ENCODE data around the gene ABHD17C. TPM values are rescaled to one million over a fixed set of nuclear protein-coding genes. Genes with fewer than 3 reads are reported as not detected.

ABHD17C gene
- total and polyA plus RNA-seq, 2 of the 8 experiments (the other 6 are each of a cell fraction or from before 2014, with no cell fraction given) = 20.2 to 29.8 TPM

GRCh38 chr15:80798911-80799310 lies 103.8 kb downstream of the ABHD17C start:
- Histone ChIP-seq H4K5ac (ENCODE audit: insufficient read length, low read depth, low read length) (no peak overlapping the region), H2BK15ac (ENCODE audit: low read length) (no peak overlapping the region), H3K27ac (ENCODE audit: low read depth, low read length) (no peak overlapping the region), H2BK12ac (ENCODE audit: low read depth, low read length) (no peak overlapping the region), H3K79me1 (ENCODE audit: low read depth, low read length) (no peaks in the 10 kb centered on the region), H2AK5ac (ENCODE audit: low read depth, low read length) (no peak overlapping the region), H2BK20ac (ENCODE audit: low read length) (no peak overlapping the region), H3K23me2 (ENCODE audit: low read depth, low read length) (no peaks in the 10 kb centered on the region; the same call in 1 of the 2 replicates), H3K9ac (replicated peaks in 1 of 4; ENCODE audit: extremely low read depth in 1 of 4, low read depth in 3 of 4, low read length in 3 of 4) (no peak overlapping the region), H4K20me1 (replicated peaks in 1 of 2; ENCODE audit: control insufficient read depth in 1 of 2, insufficient read depth in 2 of 2, low read length in 2 of 2) (no peaks in the 10 kb centered on the region), H2AFZ (ENCODE audit: low read length) (no peak overlapping the region), H3K23ac (ENCODE audit: insufficient read length) (no peak overlapping the region), H3K4me2 (ENCODE audit: insufficient read depth in 1 of 2, low read depth in 2 of 2, low read length in 2 of 2) (no peak overlapping the region), H3K4ac (replicated peaks; ENCODE audit: insufficient read length, low read depth, low read length) (no peak overlapping the region), H3K14ac (ENCODE audit: insufficient read length) (no peak overlapping the region), H4K8ac (ENCODE audit: extremely low read depth, insufficient read depth, low read length) (no peak overlapping the region), H3K9me3 (ENCODE audit: insufficient read depth in 2 of 2, low read depth in 1 of 2, low read length in 1 of 2) (no peaks in the 10 kb centered on the region), H3K4me3 (ENCODE audit: extremely low read depth in 1 of 4, insufficient read depth in 2 of 4, low read depth in 3 of 4, low read length in 4 of 4) (no peak overlapping the region), H3K56ac (replicated peaks; ENCODE audit: insufficient read length, low read depth, low read length) (no peak overlapping the region), H3K18ac (ENCODE audit: extremely low read depth, low read length) (no peak overlapping the region), H2BK5ac (ENCODE audit: low read depth, low read length) (no peak overlapping the region), H3K36me3 (ENCODE audit: control insufficient read depth in 2 of 4, insufficient read depth in 4 of 4, low read length in 3 of 4) (no peaks in the 10 kb centered on the region), H4K91ac (replicated peaks; ENCODE audit: insufficient read length, low read length) (no peak overlapping the region), H3K27me3 (replicated peaks in 1 of 4; ENCODE audit: control insufficient read depth in 3 of 4, extremely low read depth in 1 of 4, insufficient read depth in 3 of 4, low read length in 3 of 4) (no peaks in the 10 kb centered on the region), H3K4me1 (replicated peaks in 1 of 4; ENCODE audit: control insufficient read depth in 3 of 4, insufficient read depth in 4 of 4, low read length in 3 of 4) (no peaks in the 10 kb centered on the region), H2BK120ac (replicated peaks; ENCODE audit: low read depth, low read length) (no peak overlapping the region), H3K79me2 (ENCODE audit: control insufficient read depth in 1 of 2, insufficient read depth in 2 of 2, low read length in 2 of 2) (no peaks in the 10 kb centered on the region)
- ChIA-PET CTCF (ENCODE audit: partially characterized antibody) (interaction anchor here (1.0 to 7.0 kb wide), 5 partner anchors 12 to 45 kb away, joined by 3 to 31 read pairs (median 3); no protein-coding TSS in a partner anchor), POLR2A (ENCODE audit: partially characterized antibody) (interaction anchor here (0.8 kb wide), 1 partner anchor 11 kb away, joined by 3 read pairs; no protein-coding TSS in a partner anchor)
- no peak for DNase-seq (ENCODE audit: low read depth in 1 of 2, low spot score in 2 of 2)
- no peak for FAIRE-seq
- 95% methylated on average over 3 of the region's 3 CpGs; no CpG with 5 or more reads in 1 of the 2 experiments for WGBS, 2 experiments (ENCODE audit: extremely low coverage in 1 of 2, insufficient coverage in 1 of 2, insufficient read length in 1 of 2, insufficient replicate concordance in 2 of 2, low coverage in 1 of 2, low lambda C conversion rate in 2 of 2, missing lambda C conversion rate in 1 of 2)
- TF ChIP-seq RXRA (IDR thresholded peaks at IDR 0.05; ENCODE audit: insufficient read depth, low read depth, low read length) (no peak), SP4 (IDR thresholded peaks at IDR 0.05; ENCODE audit: low read length) (no peak), CTCF (IDR thresholded peaks at IDR 0.05; ENCODE audit: control extremely low read depth in 1 of 3, insufficient read depth in 1 of 3, low read depth in 1 of 3, low read length in 3 of 3) (no peak), MAFK (IDR thresholded peaks at IDR 0.05; ENCODE audit: low read depth, low read length) (no peak), BCL11A (IDR thresholded peaks at IDR 0.05; ENCODE audit: low read depth in 2 of 2, low read length in 2 of 2) (no peak), SRF (IDR thresholded peaks at IDR 0.05; ENCODE audit: low read depth, low read length) (no peak), NRF1 (IDR thresholded peaks at IDR 0.05; ENCODE audit: low read depth, low read length) (no peak), CTBP2 (IDR thresholded peaks at IDR 0.05; ENCODE audit: borderline replicate concordance, insufficient read depth, insufficient read length, low read length) (no peak), PHF8 (conservative IDR thresholded peaks at IDR 0.05; ENCODE audit: low read depth, low read length) (no peak), CBX8 (IDR thresholded peaks at IDR 0.05; ENCODE audit: borderline replicate concordance, low read depth, low read length) (no peak)
- TF ChIP-seq, protein P1, sequence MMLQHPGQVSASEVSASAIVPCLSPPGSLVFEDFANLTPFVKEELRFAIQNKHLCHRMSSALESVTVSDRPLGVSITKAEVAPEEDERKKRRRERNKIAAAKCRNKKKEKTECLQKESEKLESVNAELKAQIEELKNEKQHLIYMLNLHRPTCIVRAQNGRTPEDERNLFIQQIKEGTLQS (IDR thresholded peaks at IDR 0.05; ENCODE audit: insufficient read depth, low read depth, low read length) = no peak

All from H1 (cell line).